GM21526 (cell line): ENCODE measurements around the gene CCDC134.

ENCODE experiments used
- ATAC-seq: cut with Tn5 transposase; IDR thresholded peaks from one replicate; pipeline ENCODE4 v1.9.1; 2021; ENCODE audit warnings: moderate library complexity; ENCODE audit not compliant: unreplicated experiment, low FRiP score

Gene CCDC134

DNA sequence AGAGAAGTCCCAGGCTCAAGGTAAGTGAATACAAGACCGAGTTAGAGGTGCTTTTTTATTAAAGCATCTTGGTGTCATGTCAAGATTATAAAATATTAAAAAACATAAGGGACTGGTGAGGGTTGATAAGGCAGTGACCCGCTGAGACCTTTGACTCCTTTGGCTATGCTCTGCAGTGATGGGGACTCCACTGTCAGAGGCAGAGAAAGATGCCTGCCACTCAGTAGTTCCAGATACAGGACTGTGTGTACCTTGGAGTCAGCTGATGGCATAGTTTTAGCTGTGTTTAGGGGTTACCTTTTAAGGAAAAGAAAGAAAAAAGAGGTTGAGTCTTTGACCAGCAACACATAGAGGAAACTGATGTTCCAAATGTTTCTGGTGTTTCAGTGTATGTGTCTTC, 73.6 kb downstream of the CCDC134 start:
- no peak for ATAC-seq

GRCh38 chr22:41875531-41876270, 75.2 kb downstream of the CCDC134 start:
- no peak for ATAC-seq
